ENCODE data around the gene TEC. TPM values are rescaled to one million over a fixed set of nuclear protein-coding genes. Genes with fewer than 3 reads are reported as not detected.

Gene TEC
- polyA plus RNA-seq, 1 of the 3 experiments (the other 2 are of a cell fraction), result 0.85 TPM

GRCh38 chr4:48227662-48228061, 42.0 kb downstream of the TEC start:
- Histone ChIP-seq H3K36me3 (replicated peaks in 1 of 2; ENCODE audit: control insufficient read depth in 1 of 2, insufficient read depth in 2 of 2, low read length in 1 of 2) (no peaks in the 10 kb centered on the region), H3K27ac (ENCODE audit: low read depth in 2 of 2, low read length in 1 of 2) (no peak overlapping the region), H4K20me1 (ENCODE audit: insufficient read depth) (no peaks in the 10 kb centered on the region), H3K27me3 (ENCODE audit: insufficient read depth) (no peaks in the 10 kb centered on the region), H2AFZ (ENCODE audit: low read depth) (no peak overlapping the region), H3F3A (replicated peaks; ENCODE audit: insufficient read depth) (peaks cover 5% of the 10 kb centered on the region), H3K9ac (no peak overlapping the region), H3K9me3 (no peaks in the 10 kb centered on the region), H3K79me2 (ENCODE audit: insufficient read depth) (no peaks in the 10 kb centered on the region), H3K4me2 (no peak overlapping the region), H3K4me1 (ENCODE audit: control insufficient read depth in 1 of 2, insufficient read depth in 2 of 2, low read depth in 1 of 2, low read length in 1 of 2) (no peaks in the 10 kb centered on the region; a peak in 2 of 4 replicates), H3K9me2 (no peaks in the 10 kb centered on the region), H3K4me3 (ENCODE audit: low read depth in 2 of 2, low read length in 1 of 2) (no peak overlapping the region)
- POLR2A ChIA-PET, result no interaction called here
- TF ChIP-seq POLR2AphosphoS5 (IDR thresholded peaks at IDR 0.05; ENCODE audit: low read depth, low read length) (no peak), MEF2A (IDR thresholded peaks at IDR 0.05; ENCODE audit: borderline replicate concordance, low read depth) (no peak), GABPA (IDR thresholded peaks at IDR 0.05; ENCODE audit: low read depth) (no peak), RXRA (IDR thresholded peaks at IDR 0.05; ENCODE audit: borderline replicate concordance, low read depth) (no peak), MXI1 (IDR thresholded peaks at IDR 0.05; ENCODE audit: low read depth, low read length) (no peak), TCF12 (IDR thresholded peaks at IDR 0.05) (no peak)
- WGBS (ENCODE audit: low lambda C conversion rate), result 81% methylated on average over 4 of the region's 4 CpGs
- CTCF ChIA-PET, result no interaction called here
- DNase-seq, result no peak

- WGBS (ENCODE audit: low lambda C conversion rate), result 85% methylated on average over 4 of the region's 4 CpGs
- TF ChIP-seq YY1 (IDR thresholded peaks at IDR 0.05; ENCODE audit: low read depth) (no peak), FOSL2 (IDR thresholded peaks at IDR 0.05; ENCODE audit: borderline replicate concordance, low read depth) (no peak), GATA2 (CRISPR knock-in tag; IDR thresholded peaks at IDR 0.05) (no peak), SMC3 (IDR thresholded peaks at IDR 0.05; ENCODE audit: low read depth, low read length) (no peak), RAD21 (IDR thresholded peaks at IDR 0.05; ENCODE audit: low read length) (no peak), CHD2 (IDR thresholded peaks at IDR 0.05; ENCODE audit: low read length, partially characterized antibody) (no peak), TAF1 (IDR thresholded peaks at IDR 0.05; ENCODE audit: borderline replicate concordance, low read depth, low read length) (no peak), GABPA (IDR thresholded peaks at IDR 0.05; ENCODE audit: low read depth) (no peak)
- Histone ChIP-seq H3K9ac (no peak overlapping the region), H3K27me3 (ENCODE audit: insufficient read depth) (no peaks in the 10 kb centered on the region), H3F3A (replicated peaks; ENCODE audit: insufficient read depth) (peaks cover 5% of the 10 kb centered on the region), H3K4me3 (ENCODE audit: low read depth in 2 of 2, low read length in 1 of 2) (no peak overlapping the region), H2AFZ (ENCODE audit: low read depth) (no peak overlapping the region), H4K20me1 (ENCODE audit: insufficient read depth) (no peaks in the 10 kb centered on the region), H3K36me3 (replicated peaks in 1 of 2; ENCODE audit: control insufficient read depth in 1 of 2, insufficient read depth in 2 of 2, low read length in 1 of 2) (no peaks in the 10 kb centered on the region), H3K4me1 (ENCODE audit: control insufficient read depth in 1 of 2, insufficient read depth in 2 of 2, low read depth in 1 of 2, low read length in 1 of 2) (no peaks in the 10 kb centered on the region; a peak in 2 of 4 replicates), H3K27ac (ENCODE audit: low read depth in 2 of 2, low read length in 1 of 2) (no peak overlapping the region), H3K9me3 (no peaks in the 10 kb centered on the region), H3K4me2 (no peak overlapping the region), H3K9me2 (no peaks in the 10 kb centered on the region), H3K79me2 (ENCODE audit: insufficient read depth) (no peaks in the 10 kb centered on the region)
- DNase-seq, result no peak
- POLR2A ChIA-PET, result no interaction called here
- CTCF ChIA-PET, result no interaction called here
Measured at GRCh38 chr4:48226199-48226598, 43.4 kb downstream of the TEC start.

GRCh38 chr4:48225368-48226141, 44.1 kb downstream of the TEC start:
- no peaks in the 10 kb centered on the region for H3K9me3 ChIP-seq
- no peaks in the 10 kb centered on the region; a peak in 2 of 4 replicates for H3K4me1 ChIP-seq (ENCODE audit: control insufficient read depth in 1 of 2, insufficient read depth in 2 of 2, low read depth in 1 of 2, low read length in 1 of 2)
- ChIA-PET POLR2A (no interaction called here), CTCF (interaction anchor here (0.9 kb wide), 1 partner anchor 16 kb away, joined by 3 read pairs; no protein-coding TSS in a partner anchor)
- no peaks in the 10 kb centered on the region for H3K27me3 ChIP-seq (ENCODE audit: insufficient read depth)
- 92% methylated on average over 7 of the region's 7 CpGs for WGBS (ENCODE audit: low lambda C conversion rate)
- no peak overlapping the region for H3K27ac ChIP-seq (ENCODE audit: low read depth in 2 of 2, low read length in 1 of 2)
- no peak overlapping the region for H3K4me3 ChIP-seq (ENCODE audit: low read depth in 2 of 2, low read length in 1 of 2)
- H3K9ac ChIP-seq, result no peak overlapping the region
- H3K4me2 ChIP-seq, result no peak overlapping the region
- H3F3A ChIP-seq (replicated peaks; ENCODE audit: insufficient read depth), result peaks cover 5% of the 10 kb centered on the region
- H2AFZ ChIP-seq (ENCODE audit: low read depth), result no peak overlapping the region
- no peak for DNase-seq
- H3K9me2 ChIP-seq, result no peaks in the 10 kb centered on the region
- no peaks in the 10 kb centered on the region for H4K20me1 ChIP-seq (ENCODE audit: insufficient read depth)
- no peaks in the 10 kb centered on the region for H3K79me2 ChIP-seq (ENCODE audit: insufficient read depth)
- H3K36me3 ChIP-seq (replicated peaks in 1 of 2; ENCODE audit: control insufficient read depth in 1 of 2, insufficient read depth in 2 of 2, low read length in 1 of 2), result no peaks in the 10 kb centered on the region
- TF ChIP-seq REST (IDR thresholded peaks at IDR 0.05; ENCODE audit: low read depth, low read length), result no peak
- no peak for TF ChIP-seq NFIC (IDR thresholded peaks at IDR 0.05; ENCODE audit: borderline replicate concordance)
- no peak for TF ChIP-seq PBX3 (IDR thresholded peaks at IDR 0.05)
- no peak for TF ChIP-seq RFX5 (IDR thresholded peaks at IDR 0.05; ENCODE audit: low read length)
- TF ChIP-seq GATA2 (CRISPR knock-in tag; IDR thresholded peaks at IDR 0.05), result no peak
- TF ChIP-seq POLR2AphosphoS5 (IDR thresholded peaks at IDR 0.05; ENCODE audit: low read depth, low read length), result no peak
- TF ChIP-seq TAF1 (IDR thresholded peaks at IDR 0.05; ENCODE audit: borderline replicate concordance, low read depth, low read length), result no peak
- no peak for TF ChIP-seq TEAD4 (IDR thresholded peaks at IDR 0.05; ENCODE audit: borderline replicate concordance, insufficient read depth)
- no peak for TF ChIP-seq YY1 (IDR thresholded peaks at IDR 0.05; ENCODE audit: low read depth)
- TF ChIP-seq CHD2 (IDR thresholded peaks at IDR 0.05; ENCODE audit: low read length, partially characterized antibody), result no peak

Data from SK-N-SH (cell line).